NCI-H2196 treated with DMSO at 0.1 percent for 48 hours (cell line): ENCODE results near the gene KCNQ2.
"Not testable (repeated sequence)": the region's sequence is repeated elsewhere in the genome, so short reads cannot be mapped to it uniquely, and the experiment has no call there.

Experiments
- DNase-seq: peaks from one replicate; lab custom pipeline; 2025; ENCODE audit not compliant: unreplicated experiment; lab: John Stamatoyannopoulos, UW

KCNQ2 gene

DNA sequence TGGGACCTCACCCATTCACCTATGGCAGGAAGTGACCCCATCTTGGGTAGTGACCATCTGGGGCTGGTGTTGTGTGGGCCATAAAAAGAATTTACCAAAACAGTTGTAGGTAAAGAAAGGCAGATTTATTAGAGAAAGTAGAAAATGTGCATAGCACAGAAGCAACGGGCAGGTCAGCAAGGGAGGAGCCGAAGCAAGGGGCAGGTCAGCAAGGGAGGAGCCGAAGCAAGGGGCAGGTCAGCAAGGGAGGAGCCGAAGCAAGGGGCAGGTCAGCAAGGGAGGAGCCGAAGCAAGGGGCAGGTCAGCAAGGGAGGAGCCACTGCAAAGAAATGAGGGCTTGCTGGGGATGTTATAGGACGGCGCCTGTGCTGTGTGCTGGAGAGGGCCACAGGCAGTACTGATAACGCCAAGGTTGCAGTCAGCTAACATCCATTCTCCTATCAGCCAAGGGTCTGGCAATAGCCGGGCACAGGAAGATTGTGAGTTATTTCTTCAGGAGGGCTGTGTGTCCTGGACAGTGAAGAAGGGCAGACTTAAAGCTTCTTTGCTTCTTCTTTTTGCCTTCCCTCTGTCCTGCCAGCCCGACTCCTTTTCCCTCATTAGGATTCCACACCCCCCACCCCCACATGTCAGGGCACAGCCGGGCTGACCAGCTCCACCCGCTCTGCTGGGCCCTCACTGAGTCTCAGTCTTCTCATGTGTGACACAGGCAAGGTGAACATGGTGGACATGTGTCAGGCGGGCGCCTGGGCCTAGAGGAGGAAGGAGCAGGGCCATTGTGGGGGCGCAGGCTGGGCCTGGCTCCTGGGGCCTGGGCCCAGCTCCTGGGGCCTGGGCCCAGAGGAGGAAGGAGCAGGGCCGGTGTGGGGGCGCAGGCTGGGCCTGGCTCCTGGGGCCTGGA lies 79.7 kb downstream of the KCNQ2 start:
- no peak for DNase-seq

DNA sequence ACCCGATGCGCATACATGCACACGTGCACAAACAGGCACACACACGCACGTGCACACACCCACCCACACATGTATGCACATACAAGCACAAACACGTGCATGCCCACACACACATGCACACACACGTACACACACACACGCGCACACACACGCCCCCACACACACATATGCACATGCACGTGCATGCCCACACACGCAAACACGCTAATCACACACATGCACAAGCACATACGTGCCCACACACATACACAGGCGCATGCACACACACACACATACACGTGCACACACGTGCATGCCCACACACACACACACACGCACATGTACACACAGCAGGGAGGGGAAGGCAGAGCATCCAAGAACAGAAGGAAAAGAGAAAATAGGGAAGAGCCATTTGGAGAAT lies 84.5 kb downstream of the KCNQ2 start:
- DNase-seq, result no peak

DNA sequence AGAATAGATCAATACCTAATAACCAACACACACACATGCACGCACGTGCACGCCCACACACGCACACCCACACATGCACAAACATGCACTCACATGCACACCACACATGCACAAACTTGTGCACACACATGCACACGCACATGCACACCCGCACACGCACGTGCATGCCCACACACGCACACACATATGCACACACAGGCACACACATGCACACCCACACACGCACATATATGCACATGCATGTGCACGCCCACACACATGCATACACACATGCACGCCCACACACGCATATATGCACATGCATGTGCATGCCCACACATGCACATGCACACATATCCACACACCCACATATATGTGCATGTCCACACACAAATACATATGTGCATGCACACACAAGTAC lies 85.1 kb downstream of the KCNQ2 start:
- no peak for DNase-seq

DNA sequence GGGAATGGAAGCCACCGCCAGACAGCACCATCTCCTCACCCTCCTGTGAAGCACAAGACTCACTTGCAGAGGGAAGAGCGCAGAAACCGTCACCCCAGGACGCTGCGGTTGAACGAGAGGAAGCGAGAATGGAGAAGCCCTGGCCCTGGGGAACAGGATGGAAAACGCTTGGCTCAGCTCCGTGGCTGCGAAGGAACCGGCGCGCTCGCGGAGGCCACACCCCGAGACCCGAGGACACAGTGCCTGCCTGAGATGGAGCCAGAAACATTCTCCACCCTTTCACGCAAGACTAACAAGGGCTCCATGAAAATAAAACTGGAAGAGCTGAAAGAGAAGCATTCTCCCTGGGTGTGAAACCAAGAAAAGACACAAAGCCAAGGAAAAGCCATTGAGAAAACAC lies 86.0 kb downstream of the KCNQ2 start:
- DNase-seq, result no peak

DNA sequence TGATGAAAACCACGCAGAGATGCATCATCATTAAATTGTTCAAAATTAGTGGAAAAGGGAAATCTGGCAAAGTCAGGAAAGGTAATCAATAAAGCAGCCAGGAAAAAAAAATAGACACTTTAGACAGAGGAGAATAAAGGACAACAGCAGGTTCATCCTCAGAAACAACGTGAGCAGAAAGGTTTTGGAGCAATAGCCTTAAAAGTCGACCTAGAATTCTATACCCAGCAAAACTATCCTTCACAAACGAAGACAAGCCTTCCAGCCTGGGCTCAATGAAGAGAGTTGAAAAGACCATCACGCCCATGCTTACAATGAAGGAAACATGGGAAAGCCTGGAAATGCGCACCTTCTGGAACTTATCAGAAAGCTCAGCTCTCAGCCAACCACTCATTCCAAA lies 86.6 kb downstream of the KCNQ2 start:
- DNase-seq, result no peak

DNA sequence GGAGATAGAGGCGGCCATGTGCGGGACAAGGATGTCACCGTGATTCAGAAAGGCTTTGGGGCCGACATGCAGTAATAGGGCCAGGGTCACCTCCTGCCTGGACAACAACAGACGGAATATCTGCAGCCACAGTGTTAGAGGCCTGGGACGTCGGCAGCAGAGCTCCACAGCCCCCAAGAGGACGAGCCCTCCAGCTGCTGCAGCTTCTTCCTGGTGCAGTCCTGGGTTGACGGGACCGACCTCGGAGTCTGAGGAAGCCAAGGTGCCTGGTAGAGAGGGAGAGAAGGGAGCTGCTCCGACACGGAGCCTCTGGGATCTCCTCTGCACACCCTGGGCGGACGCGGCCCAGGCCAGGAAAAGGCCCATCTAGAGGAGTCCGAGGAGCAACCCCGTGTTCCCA lies 88.1 kb downstream of the KCNQ2 start:
- no peak for DNase-seq

DNA sequence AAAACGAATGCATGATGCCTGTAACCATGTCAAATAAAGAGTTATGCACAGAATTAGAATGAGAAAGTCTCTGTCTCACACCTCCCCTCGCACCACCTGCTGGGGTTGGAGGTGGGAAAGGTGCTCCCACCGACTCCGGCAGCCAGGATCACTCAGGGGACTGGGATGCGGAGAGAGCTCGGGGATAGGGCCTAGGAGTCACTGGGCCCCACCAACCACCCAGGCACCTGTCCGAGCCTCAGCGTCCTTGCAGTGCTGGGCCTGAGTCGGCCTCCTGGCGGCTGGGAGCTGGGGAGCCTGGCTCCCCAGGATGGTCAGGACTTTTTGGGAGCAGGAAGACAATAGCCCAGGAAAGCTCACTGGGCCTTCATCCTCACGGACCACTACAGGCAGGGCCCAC lies 88.9 kb downstream of the KCNQ2 start:
- DNase-seq, result no peak

DNA sequence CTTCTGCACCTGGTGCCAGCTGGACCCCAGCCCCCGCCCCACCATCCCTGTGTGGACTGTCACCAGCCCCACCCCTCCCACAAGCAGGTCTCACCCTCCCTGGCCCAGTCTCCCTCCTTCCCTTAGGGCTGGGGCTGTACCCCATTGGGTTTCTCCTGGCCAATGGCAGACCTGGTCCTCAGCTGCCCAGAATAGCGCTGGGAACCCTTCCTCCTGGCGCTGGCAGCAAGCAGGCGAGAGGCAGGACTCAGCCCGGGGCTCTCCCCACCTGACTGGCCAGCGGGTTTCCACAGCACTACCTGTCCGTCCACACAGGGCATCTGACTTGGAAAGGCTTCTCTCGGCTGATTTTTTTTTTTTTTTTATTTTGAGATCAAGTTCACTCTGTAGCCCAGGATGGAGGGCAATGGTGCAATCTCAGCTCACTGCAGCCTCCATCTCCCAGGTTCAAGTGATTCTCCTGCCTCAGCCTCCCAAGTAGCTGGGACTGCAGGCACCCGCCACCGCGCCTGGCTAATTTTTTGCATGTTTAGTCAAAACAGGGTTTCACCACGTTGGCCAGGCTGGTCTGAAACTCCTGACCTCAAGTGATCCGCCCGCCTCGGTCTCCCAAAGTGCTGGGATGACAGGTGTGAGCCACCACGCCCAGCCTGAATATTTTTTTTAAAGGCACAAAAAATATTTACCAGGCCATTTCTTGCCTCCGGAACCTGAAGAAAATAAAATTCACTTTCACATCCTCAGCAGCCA lies 89.7 kb downstream of the KCNQ2 start:
- DNase-seq, result peak; percentile 12

DNA sequence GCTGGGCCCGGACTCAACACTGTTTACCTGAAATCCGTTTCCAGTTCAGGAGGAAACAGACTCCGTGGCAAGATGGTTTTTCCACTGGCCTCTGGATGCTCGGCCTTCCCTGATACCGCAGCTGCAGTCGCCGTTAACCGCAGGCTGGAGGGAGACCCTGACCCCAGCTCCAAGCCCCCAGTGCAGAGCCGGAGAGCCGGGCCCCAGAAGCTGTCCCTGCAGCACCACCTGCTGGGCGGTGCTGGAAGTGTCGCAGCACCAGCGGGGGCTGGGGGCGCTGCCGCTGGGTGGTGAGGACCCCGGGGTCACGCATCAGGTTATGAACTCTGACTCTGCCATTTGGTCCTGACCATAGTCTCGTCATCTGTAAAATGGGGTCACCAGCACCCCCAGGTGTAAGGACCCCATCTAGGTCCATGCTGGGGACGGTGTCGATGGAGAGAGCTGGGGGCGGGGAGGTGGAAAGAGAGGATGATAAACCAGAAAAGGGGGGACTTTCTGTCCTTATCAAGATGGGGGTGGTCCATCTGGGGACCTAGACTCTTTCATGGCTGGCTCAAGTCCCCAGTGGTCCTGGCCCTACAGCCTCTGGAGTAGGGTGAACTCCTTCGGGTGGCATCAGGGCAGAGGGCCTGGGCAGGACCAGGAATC lies 90.5 kb downstream of the KCNQ2 start:
- no peak for DNase-seq

DNA sequence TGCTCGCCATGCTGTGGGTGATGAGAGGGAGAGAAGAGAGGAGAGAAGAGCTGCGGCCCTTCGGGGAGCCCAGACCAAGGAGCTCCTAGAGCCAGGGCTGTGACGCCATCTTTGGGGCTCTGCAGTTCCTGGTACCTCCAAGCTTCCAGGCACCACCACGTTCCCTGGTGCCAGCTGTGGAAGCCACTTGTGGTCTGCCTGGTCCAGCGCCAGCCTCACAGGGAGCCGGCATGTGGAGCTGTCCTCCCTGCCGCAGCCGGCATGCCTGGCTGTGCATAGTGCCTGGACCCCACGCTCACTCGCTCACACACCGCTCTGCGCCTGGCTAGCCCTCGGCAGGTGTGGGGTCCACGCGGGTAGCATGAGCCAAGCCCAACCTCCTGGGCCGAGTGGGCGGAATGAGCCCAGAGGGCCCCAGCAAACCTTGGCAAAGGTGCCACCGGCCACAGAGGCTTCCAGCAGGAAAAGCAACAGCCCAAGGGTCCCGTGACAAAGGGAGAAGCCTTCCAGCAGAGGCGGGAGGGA lies 92.0 kb downstream of the KCNQ2 start:
- DNase-seq, result no peak

DNA sequence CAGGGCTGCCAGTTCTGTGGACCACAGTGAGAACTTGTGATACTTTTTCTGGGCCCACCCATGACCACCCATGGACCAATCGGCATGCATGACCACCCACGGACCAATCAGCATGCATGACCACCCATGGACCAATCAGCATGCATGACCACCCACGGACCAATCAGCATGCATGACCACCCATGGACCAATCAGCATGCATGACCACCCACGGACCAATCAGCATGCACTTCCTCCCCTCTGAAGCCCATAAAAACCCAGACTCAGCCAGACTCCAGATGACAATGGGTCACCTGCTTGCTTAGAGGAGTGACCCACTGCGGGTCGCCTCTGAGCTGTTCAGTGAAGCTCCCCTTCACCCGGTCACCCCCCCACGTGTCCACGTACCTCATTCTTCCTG lies 92.6 kb downstream of the KCNQ2 start:
- not testable (repeated sequence) for DNase-seq

DNA sequence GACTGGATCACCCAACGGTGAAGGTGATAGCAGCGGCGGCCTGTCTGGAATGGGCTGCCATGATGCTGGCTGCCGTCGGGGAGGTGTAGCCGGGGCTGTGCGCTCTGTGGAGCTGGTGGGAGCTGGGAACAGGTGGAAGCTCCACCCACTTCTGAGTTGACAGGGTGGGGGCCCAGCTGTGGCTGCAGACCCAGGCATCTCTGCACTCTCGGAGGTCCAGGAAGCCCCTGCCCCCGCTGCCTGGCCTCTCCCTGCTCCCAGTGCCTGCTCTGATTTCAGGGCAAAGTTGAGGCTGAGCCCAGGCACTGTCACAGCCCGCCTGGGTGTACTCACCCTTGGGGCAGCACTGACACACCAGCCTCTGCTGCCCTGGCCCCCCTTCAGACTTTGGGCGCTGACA lies 93.2 kb downstream of the KCNQ2 start:
- no peak for DNase-seq

DNA sequence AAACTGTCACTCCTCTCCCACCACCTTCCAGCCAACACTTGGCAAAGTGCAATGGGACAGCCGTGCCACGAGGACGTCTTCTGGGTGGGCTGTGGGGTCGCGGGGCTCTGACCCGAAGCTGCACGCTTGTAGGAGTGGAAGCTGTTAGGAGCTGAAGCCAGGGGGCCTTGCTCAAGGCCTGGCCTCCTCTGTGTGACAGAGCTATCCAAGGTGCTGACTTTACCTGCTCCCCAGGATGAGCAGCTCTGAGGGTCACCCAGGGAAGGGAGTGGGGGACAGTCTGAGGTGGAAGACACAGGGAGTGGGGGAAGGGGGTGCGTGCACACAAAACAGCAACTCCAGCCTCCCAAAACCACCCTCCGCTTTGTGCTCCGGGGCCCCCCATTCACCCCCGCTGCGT lies 93.8 kb downstream of the KCNQ2 start:
- no peak for DNase-seq

DNA sequence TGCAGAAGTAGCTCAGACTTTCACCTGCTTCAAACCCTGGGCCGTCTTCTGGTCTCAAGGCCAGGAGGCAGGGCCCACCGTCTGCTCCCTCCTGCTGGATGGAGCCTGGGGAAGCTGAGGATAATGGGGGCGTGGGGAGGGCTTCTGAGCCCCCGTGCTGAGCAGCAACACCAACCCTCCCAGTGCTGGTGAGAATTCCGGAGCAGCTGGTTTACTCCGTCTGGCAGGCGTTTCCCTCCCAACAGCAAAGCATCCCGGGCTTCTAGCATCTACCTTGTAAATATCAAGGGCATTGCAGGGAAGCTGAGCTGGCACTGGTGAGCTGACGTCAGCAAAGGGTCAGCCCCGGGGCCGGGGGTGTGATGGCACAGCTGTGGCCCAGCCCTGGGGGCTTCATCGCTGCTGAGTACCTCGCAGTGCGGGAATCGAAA lies 94.5 kb downstream of the KCNQ2 start:
- DNase-seq, result no peak

DNA sequence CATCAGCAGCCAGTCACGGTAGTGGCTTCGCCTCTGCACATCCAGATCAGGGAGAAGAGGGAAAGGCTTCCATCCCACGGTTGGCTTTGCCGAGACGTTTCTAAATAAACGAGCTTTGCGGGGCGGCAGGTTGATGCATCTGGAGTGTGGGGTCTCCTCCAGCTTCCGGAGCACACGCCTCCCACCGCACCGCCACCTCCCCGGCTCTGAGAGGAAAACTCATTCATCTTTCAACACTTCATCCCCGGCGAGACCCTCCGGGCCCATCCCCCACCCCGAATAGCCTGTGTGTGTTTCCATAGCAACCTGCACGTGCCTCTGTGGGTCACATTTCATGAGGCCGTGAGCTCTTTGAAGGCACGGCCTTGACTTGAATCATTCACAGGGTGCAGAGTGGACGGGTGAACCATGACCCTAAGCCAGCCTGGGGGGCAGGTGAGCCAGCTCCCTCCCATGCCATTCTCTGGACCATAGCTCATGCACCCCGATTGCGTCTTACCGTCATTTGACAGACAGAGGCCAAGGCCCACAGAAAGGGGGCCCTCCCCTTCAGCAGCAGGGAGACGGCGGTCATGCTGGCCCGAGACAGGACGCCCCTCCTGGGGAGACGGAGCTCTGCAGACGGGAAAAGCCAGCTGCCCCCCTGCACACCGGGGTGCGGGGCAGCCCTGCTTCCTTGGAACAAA lies 95.1 kb downstream of the KCNQ2 start:
- DNase-seq, result no peak

DNA sequence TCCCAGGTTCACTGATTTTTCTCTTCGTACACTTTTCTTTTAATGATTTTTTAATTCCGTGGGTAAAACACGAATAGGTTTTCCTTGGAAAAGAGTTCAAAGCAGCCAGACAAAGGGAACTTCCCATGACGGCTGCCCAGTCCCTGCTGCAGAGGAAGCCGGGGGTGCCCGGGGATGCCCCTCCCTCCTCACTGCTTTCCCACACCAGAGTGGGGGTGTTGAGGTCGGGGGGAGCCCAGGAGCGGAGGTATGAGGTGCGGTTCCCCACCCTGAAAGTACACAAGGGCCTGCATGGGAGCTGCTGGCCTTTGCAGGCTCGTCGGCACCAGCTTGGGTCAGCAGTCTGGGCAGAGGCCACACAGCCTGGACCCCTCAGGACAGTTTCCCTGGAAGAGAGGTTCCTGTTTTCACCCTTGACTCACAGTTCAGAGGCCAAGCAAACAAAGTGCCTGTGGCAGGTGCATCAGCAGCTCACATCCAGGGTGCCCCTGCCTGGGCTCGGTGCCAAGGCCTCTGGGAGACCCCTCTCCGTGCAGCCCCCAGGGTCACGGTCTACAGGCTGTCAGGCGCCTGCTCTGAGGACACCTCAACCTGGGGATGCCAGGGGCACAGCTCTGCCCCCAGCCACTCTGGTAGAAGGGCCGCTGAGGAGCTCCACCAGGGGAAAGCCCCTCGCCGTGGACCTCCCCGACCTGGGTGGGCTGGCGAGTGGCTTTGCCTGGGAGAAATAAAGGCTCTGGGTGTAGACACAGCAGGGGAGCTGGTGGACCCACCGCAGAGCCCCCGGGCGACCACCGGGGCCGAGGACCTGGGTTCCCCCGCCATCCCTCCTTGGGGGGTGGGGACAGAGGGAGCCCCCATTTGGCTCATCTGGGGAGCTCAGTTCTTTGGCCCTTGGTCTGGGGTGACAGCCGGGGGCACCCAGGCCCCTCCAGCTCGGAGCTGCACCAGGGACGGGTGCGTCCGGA lies 95.9 kb downstream of the KCNQ2 start:
- DNase-seq, result no peak

DNA sequence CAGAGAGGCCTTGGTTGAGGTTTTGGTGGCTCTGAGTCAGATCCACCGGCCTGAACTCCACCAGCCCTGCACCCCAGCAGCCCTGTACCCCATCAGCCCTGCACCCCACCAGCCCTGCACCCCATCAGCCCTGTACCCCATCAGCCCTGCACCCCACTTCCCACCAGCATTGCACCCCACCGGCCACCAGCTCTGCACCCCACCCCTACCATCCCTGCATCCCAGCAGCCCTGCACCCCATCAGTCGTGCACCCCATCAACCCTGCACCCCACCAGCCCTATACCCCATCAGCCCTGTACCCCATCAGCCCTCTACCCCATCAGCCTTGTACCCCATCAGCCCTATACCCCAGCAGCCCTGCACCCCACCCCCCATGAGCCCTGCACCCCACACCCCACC lies 97.0 kb downstream of the KCNQ2 start:
- DNase-seq, result no peak

DNA sequence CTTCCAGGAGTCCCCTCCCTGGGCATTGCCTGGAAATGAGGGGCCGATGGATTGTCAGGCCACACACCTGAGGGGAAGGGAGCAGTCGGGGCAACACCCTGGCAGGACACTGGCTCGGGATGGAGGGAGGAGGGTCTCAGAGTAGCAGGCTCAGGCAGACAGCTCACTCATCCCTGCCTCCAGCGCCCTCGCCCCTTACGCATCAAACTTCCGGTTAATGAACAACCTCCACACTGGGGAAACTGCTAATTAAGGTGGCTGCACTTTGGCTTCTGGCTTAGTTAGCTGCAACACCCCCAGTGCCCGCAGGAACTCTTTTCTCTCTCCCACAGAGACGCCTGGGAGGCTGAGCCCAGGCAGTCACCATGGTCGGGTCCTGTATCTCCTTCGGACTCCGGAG lies 98.0 kb downstream of the KCNQ2 start:
- DNase-seq, result no peak

DNA sequence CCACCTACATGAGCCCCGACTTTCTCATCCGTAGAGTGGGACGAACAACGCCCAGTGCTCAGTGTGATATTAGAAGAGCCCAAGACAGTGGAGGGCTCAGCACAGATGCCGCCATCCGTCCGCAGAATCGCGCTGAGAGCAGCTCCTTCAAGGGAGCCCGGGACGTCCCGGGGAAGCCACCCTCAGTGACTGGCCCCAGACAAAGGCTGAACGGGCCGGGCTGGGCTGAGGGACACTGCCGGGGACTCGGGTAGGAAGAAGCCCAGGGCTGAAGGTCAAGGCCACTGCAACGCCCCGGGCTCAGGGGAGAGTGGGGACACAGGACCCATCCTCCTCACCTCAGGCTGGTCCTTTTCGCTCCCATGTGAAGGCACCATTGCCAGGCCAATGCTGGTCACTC lies 98.5 kb downstream of the KCNQ2 start:
- no peak for DNase-seq
